A549 (cell line): ENCODE data around the gene CBFA2T3.

Experiments
- BHLHE40 ChIP-seq: IDR thresholded peaks from 2 replicates; pipeline ENCODE4 v1.6.1; 2012; ENCODE audit warnings: low read depth, low read length, inconsistent platforms
- CTCF ChIP-seq: fragments of >200 bp; sonication (Bioruptor Twin); formaldehyde crosslinking; IDR thresholded peaks from 3 replicates; pipeline ENCODE4 v1.5.1; 2016
- GATA3 ChIP-seq: IDR thresholded peaks from 2 replicates; pipeline ENCODE4 v1.6.1; 2012; ENCODE audit warnings: borderline replicate concordance
- KDM5A ChIP-seq: fragments of 200-600 bp; sonication (generic); IDR thresholded peaks from 2 replicates; pipeline ENCODE4 v1.6.1; 2016; ENCODE audit warnings: antibody characterized with exemption, mild to moderate bottlenecking
- MAX ChIP-seq: IDR thresholded peaks from 2 replicates; pipeline ENCODE4 v1.6.1; 2012
- PBX3 ChIP-seq: IDR thresholded peaks from 2 replicates; pipeline ENCODE4 v1.6.1; 2012
- POLR2A ChIP-seq: IDR thresholded peaks from 2 replicates; pipeline ENCODE4 v1.6.1; 2012; ENCODE audit warnings: mild to moderate bottlenecking, low read length
- RCOR1 ChIP-seq: fragments of 150-350 bp; IDR thresholded peaks from 2 replicates; pipeline ENCODE4 v1.6.1; 2014; ENCODE audit warnings: antibody characterized with exemption, low read length, low read depth
- USF2 ChIP-seq: fragments of 450-650 bp; IDR thresholded peaks from 2 replicates; pipeline ENCODE4 v1.6.1; 2014; ENCODE audit warnings: antibody characterized with exemption
- TF ChIP-seq, protein P1 (sequence below): fragments of >200 bp; sonication (Bioruptor Twin); formaldehyde crosslinking; IDR thresholded peaks from 3 replicates; pipeline ENCODE4 v1.6.1; 2016

DNA sequence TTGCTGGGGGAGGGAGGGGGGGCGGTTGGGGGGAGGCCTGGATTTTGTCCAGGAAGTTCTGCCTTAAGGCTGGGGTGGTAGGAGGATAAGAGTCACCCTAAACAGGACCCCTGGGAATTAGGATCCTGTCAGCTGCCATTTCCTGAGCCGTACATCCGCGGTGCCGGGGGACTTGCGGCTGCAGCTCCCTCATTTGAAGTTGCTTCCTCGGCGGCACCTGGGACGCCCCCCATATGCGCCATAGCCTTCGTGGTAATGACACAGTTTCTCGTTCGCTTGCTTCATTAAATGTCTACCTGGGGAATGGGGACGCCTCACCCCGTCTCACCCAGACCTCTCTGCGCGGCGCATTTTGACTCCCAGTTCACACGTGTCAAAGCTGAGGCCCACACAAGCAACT is 55.4 kb downstream of the CBFA2T3 start:
- TF ChIP-seq USF2 (no peak), CTCF (no peak), PBX3 (no peak), POLR2A (no peak), RCOR1 (no peak), BHLHE40 (no peak), MAX (no peak), GATA3 (no peak), KDM5A (no peak)
- TF ChIP-seq, protein P1, sequence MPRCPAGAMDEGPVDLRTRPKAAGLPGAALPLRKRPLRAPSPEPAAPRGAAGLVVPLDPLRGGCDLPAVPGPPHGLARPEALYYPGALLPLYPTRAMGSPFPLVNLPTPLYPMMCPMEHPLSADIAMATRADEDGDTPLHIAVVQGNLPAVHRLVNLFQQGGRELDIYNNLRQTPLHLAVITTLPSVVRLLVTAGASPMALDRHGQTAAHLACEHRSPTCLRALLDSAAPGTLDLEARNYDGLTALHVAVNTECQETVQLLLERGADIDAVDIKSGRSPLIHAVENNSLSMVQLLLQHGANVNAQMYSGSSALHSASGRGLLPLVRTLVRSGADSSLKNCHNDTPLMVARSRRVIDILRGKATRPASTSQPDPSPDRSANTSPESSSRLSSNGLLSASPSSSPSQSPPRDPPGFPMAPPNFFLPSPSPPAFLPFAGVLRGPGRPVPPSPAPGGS, result no peak
